ENCODE results near the gene MRPL34.

- TF ChIP-seq EZH2phosphoT487 (IDR thresholded peaks at IDR 0.05; ENCODE audit: low read length) (no peak), CTCF (IDR thresholded peaks at IDR 0.05; ENCODE audit: low read length) (no peak), EZH2 (optimal IDR thresholded peaks at IDR 0.05; ENCODE audit: low read depth, low read length) (no peak)
These were observed 8.4 kb downstream of the MRPL34 start for GRCh38 chr19:17314007-17314593.

Data from MM.1S (cell line).